ENCODE measurements around the gene FALEC.

GRCh38 chr1:150512846-150513245 is 2.7 kb upstream of the FALEC start:
- TF ChIP-seq CTCF (conservative IDR thresholded peaks at IDR 0.05; ENCODE audit: low read depth, low read length) (no peak), EZH2 (IDR thresholded peaks at IDR 0.05; ENCODE audit: borderline replicate concordance, low read depth, low read length, poor library complexity, severe bottlenecking) (no peak)
